NOMO-1 treated with DMSO at 0.1 percent for 48 hours (cell line): ENCODE results near the gene PTGDS.

ENCODE experiments used
- DNase-seq: peaks from one replicate; lab custom pipeline; 2025; ENCODE audit not compliant: unreplicated experiment; lab: John Stamatoyannopoulos, UW

The PTGDS gene

GRCh38 chr9:137007108-137007815 lies 30.0 kb downstream of the PTGDS start:
- no peak for DNase-seq

GRCh38 chr9:137007816-137008270 lies 30.5 kb downstream of the PTGDS start:
- DNase-seq = no peak

- no peak for DNase-seq
These were observed 31.0 kb downstream of the PTGDS start for GRCh38 chr9:137008312-137008711.

- no peak for DNase-seq
These were observed 31.9 kb downstream of the PTGDS start for GRCh38 chr9:137009217-137009616.

GRCh38 chr9:137009938-137010732 lies 32.8 kb downstream of the PTGDS start:
- no peak for DNase-seq

GRCh38 chr9:137011156-137011555 lies 33.9 kb downstream of the PTGDS start:
- no peak for DNase-seq

GRCh38 chr9:137011907-137012675 lies 34.8 kb downstream of the PTGDS start:
- no peak for DNase-seq

- no peak for DNase-seq
These were observed 35.6 kb downstream of the PTGDS start for GRCh38 chr9:137012694-137013570.

GRCh38 chr9:137013571-137013940 lies 36.3 kb downstream of the PTGDS start:
- no peak for DNase-seq

- no peak for DNase-seq
These were observed 36.9 kb downstream of the PTGDS start for GRCh38 chr9:137014166-137014565.

- no peak for DNase-seq
These were observed 37.7 kb downstream of the PTGDS start for GRCh38 chr9:137014776-137015539.

- DNase-seq = no peak
These were observed 38.2 kb downstream of the PTGDS start for GRCh38 chr9:137015540-137015930.

- no peak for DNase-seq
These were observed 38.7 kb downstream of the PTGDS start for GRCh38 chr9:137015976-137016375.

GRCh38 chr9:137016436-137016835 lies 39.1 kb downstream of the PTGDS start:
- DNase-seq = no peak

GRCh38 chr9:137017071-137017470 lies 39.8 kb downstream of the PTGDS start:
- no peak for DNase-seq

- DNase-seq = no peak
These were observed 40.6 kb downstream of the PTGDS start for GRCh38 chr9:137017791-137018497.

GRCh38 chr9:137018761-137019559 lies 41.7 kb downstream of the PTGDS start:
- DNase-seq = no peak

GRCh38 chr9:137019891-137020683 lies 42.8 kb downstream of the PTGDS start:
- DNase-seq = no peak
